G401 (cell line): ENCODE measurements around the gene NOP14. TPM values are rescaled to one million over a fixed set of nuclear protein-coding genes. Genes with fewer than 3 reads are reported as not detected.

Experiments used
- DNase-seq: peaks from one replicate; pipeline ENCODE4 v3.0.0-alpha.2; 2015; ENCODE audit warnings: low spot score
- in situ Hi-C: cut with HindIII; loops from 2 replicates; pipeline ENCODE4 v1.10.0; 2016; ENCODE audit warnings: low sequenced_read_pairs, mixed read lengths
- total RNA-seq: library from RNA; depleted of rRNA; stranded (reverse); fragments of >200 nt; shearing (Covaris generic); gene quantifications from 2 replicates; pipeline ENCODE4 v1.2.3, GENCODE V29; 2014

NOP14 gene
- total RNA-seq, 1 experiment from 2014 or later, result 55.4 TPM

DNA sequence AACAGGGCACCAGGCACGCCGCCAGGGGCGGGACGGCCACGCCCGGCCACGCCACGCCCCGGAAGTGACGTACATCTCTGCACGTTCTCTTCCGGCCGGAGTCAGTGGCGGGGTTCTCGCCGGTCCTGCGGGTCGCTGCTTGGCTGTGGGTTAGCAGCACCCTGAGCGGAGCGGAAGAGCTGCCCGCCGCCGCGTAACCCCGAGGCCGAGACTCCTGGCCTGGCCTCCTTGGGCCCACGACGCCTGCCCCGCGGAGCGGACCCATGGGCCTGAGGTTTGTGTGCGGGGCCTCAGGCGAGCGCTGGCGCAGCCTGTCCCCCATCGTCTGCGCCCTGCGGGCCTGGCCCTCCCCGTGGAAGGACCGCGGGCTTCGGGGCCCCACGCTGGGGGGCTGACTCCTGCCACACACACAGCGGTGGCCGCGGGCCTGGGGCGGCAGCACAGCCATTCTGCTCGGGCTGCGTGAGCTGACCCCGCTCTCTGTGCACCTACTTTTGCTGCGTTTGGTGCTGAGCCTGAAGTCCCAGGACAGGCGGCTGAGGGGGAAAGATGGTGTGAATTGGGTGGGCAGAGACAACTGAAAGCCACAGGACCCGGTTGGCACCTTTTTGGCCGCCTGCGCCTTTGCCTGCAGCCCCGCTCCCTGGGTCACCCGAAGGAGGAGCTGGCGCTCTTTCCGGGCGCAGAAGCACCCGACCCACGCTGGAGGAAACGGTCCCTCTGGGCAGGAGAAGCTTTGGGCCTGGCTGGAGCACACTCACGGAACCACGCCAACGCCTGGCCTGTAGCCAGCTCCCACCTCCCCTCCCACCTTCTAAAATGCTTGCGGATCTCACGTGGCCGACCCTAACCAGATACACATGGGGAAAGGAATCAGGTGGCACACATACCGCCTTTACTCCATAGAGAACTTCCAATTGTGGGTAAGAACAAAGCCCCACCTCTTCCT is 28.1 kb downstream of the NOP14 start:
- in situ Hi-C loops, result loop anchor here (5.0 kb wide), 1 partner anchor 93 kb away; the partner anchor contains the start of gene ADD1

DNA sequence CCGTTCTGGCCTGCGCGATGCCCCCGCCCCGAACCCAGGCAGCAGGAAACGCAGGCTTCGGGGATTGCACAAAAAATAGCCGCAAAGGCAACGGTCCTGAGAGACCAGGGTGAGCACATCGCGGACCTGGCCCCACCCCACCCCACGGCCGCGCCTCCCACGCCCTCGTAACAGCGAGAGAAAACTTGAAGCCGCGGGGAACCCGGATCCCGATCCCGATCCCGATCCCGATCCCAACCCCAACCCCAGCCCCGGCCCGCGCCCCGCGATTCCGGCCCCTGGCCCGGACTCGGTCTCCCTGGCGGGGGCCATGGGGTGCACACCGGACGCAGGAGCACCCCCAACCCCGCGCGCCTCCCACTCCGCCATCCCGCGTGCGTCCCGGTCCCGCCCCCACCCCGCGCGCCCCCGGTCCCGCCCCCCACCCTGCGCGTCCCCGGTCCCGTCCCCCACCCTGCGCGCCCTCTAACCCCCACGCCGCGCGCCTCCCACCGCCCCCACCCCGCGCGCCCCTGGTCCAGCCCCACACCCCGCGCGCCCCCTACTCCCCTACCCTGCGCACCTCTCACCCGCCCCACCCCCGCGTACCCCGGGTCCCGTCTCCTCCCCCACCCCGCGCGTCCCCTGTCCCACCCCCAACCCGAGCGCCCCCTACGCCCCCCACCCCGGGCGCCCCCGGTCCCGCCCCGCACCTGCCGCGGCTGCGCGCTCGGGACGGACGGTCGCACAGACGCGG is 29.0 kb downstream of the NOP14 start:
- DNase-seq, result no peak
- in situ Hi-C loops, result no loop called here

More for the DNA sequence above, 28.1 kb downstream of the NOP14 start:
- DNase-seq, result peak; percentile 86

DNA sequence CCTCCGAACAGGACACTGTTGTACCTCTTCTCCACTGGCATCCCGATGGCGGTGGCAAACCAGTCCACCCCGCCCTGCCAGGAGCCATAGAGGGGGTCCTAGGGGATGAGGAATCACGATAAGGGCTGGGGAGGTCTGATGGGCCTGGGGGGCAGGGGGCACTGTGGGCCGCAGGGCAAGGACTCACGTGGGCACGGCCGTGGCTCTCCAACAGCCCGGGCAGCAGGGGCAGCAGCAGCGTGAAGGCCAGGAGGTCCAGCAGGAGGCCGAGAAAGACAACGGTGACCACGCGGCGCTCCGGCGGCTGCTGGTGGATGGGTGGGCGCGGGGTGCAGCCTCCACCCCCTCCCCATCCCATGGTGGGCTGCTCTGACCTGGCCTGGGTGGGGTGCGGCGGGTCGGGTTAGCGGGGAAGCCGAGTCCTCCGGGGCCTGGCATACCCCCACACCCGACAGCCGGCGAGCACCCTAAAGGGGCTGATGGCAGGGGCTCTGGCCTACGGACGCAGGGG is 29.6 kb downstream of the NOP14 start:
- no peak for DNase-seq
- in situ Hi-C loops, result no loop called here

DNA sequence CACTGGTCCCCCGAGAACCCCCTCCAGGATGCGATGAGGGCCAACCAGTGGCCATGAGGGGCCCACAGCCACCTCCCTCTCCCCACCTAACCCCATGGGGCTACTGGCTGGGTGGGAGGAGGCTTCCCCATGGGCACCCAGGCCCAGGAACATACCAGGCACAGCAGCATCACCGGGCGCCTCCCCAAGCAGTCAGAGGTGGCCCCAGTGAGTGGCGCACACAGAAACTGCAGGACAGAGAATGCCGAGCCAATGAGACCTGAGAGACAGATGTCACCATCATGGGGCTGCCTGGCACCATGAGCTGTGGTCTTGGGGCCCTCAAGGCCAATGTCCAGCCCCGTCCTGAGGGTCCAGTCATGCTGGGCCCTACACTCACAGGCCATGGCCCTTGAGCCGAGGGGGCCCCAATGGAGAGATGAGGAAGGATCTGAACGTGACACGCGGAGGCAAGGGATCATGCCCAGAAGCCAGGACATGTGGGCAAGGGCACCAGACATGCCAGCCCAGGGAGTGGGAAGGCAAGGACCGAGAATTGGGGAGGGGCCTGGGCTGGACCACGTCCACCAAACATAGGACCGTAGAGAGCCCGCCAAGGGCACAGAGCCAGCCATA is 30.1 kb downstream of the NOP14 start:
- no peak for DNase-seq
- in situ Hi-C loops, result no loop called here

DNA sequence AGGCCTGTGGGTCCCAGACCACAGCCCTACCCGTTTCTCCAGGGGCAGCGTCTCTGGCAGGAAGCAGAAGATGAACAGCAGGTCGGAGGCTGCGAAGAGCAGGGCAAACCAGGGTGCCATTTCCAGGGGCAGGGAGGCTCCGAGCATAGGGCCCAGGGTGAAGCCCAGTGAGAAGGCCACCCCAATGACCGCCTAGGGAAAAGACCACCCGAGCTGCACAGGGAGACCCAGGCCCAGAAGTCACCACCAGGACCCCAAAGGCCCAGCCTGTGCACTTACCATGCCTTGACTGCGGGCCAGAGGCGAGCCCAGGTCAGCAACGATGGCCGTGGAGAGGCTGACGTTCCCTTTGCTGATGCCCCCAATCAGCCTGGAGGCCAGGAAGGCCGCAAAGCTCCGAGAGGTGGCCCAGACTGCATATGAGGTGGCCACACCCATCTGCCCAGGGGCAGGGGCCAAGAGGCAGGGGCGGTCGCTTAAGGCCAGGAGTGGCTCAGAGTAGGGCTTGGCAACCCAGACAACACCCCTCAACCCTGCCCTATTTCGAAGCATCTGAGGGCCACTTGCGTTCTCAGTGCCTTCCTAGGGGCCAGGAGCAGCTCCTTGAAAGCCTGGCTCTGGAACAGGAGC is 30.8 kb downstream of the NOP14 start:
- in situ Hi-C loops, result no loop called here
- DNase-seq, result no peak

DNA sequence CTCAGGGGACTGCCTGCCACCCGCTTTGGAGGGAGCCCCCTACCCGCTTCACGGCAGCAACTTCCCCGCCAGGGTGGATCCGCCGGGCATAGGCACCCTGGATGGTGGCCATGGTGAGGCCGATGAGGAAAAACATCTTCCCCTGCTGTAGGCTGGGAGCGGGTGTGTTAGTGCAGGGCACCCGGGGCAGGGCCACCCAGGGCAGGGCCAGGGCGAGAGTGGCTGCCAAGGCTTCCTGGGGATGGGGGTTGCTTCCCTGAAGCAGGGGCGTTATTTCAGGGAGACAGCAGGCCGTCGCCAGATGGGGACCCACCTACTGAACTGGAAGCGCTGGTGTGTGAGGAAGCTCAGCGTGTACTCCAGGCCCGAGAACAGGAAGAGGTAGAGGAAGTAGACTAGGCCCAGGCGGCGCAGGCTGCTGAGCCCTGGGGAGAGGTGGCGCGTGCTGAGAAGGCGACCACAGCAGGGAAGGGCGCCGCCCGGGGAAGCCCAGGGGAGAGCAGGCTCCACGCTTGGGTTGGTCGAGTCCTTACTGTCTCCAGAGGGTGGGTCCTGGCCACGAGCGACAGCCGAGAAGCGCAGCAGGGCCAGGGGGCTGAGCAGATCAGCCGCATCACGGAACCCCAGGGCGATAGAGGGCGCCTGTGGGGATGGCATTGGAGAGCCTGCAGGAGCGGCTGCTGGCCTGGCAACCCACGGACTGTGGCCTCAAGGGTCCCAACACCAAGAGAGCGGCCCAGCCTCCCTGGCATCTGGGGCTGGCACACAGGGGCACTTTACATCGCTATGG is 31.5 kb downstream of the NOP14 start:
- in situ Hi-C loops, result no loop called here
- DNase-seq, result no peak

DNA sequence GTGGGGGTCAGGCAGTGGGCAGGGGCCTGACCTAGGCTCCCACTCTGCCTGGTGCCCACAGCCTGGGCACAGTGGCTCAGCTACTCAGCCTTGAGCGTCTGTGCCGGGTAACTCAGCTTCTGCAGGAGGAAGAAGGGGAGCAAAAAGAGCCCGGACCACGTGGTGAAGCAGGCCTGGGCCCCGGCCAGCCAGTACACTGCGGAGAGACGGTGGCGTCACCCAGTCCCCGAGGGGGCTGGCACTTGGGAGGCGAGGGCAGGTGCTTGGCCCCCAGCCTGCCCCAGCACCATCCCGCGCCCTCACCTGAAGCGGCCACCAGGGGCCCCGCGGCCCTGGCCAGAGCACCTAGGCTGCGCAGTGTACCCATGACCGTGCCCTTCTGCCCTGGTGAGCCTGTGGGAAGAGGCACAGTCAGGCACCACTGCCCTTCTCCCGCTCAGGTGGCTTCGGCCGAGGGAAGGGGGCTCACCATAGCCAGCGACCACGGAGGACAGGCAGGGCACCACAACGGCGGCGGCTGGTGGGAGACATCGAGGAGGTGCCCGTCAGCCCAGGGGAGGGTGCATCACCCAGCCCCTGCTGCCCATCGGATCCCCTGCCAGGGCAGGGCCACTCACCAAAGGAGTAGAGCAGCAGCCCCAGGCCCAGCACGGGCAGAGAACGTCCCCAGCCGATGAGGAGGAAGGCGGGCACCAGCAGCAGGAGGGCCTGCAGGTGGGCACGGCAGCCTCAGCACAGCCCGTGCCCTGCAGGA is 32.3 kb downstream of the NOP14 start:
- in situ Hi-C loops, result no loop called here
- DNase-seq, result peak; percentile 64

DNA sequence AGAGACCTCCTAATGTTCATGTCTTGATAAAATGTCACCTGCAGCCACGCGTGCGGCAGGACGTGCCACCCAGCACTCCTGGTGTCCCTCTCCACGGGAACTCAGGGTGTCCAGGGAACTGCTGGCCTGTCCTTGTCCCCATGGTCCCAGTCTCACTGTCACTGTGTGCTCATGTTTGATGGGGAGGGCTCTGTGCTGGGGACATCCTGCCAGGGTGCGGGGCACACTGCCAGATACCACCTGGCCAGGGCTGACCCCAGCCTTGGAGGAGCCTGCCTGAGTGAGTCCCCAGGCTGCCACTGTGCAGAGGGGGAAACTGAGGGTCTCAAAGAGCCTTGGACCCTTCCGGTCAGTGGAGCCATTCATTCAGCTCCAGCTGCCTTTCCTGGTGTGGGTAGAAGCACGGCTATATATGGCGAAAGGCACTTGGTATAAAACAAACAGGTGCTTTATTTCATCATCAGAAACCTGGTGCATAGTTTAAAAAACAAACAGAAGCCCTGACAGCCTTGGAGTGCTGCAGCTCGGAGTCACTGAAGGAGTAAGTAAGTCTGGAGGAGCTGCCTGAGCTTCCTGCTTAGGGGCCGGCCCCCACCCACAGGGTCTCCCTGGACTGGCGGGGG is 33.0 kb downstream of the NOP14 start:
- no peak for DNase-seq
- in situ Hi-C loops, result no loop called here

DNA sequence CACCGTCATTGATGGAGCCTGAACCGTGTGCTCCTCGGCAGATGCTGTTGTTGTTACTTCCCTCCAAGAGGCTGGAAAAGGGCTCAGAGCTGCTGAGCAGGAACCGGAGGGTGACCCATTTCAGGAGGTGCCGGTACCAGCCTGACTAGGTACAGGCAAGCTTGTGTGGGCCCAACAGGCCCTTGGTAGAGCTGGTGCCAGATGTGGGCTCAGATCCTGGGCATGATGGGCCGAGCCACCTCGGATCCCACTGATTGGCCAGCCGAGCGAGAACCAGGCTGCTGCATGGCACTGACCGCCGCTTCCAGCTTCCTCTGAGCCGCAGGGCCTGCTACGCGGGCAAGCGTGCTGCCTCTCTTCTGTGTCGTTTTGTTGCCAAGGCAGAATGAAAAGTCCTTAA is 33.7 kb downstream of the NOP14 start:
- DNase-seq, result no peak
- in situ Hi-C loops, result no loop called here

DNA sequence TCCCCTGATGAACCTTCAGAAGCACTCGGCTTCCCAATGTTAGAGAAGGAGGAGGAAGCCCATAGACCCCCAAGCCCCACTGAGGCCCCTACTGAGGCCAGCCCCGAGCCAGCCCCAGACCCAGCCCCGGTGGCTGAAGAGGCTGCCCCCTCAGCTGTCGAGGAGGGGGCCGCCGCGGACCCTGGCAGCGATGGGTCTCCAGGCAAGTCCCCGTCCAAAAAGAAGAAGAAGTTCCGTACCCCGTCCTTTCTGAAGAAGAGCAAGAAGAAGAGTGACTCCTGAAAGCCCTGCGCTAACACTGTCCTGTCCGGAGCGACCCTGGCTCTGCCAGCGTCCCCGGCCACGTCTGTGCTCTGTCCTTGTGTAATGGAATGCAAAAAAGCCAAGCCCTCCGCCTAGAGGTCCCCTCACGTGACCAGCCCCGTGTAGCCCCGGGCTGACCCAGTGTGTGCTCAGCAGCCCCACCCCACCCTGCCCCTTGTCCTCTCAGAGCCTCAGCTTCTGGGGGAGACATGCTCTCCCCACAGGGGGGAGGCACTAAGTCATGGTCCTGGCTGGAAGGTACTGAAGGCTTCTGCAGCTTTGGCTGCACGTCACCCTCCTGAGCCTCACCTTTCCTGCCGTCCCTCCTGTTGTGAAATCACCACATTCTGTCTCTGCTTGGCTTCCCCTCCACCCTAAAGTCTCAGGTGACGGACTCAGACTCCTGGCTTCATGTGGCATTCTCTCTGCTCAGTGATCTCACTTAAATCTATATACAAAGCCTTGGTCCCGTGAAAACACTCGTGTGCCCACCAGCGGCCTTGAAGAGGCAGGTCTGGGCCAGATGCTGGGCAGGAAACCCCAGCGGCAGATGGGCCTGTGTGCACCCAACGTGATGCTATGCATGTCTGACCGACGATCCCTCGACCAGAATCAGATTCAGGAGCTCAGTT is 34.7 kb downstream of the NOP14 start:
- in situ Hi-C loops, result no loop called here
- DNase-seq, result no peak

DNA sequence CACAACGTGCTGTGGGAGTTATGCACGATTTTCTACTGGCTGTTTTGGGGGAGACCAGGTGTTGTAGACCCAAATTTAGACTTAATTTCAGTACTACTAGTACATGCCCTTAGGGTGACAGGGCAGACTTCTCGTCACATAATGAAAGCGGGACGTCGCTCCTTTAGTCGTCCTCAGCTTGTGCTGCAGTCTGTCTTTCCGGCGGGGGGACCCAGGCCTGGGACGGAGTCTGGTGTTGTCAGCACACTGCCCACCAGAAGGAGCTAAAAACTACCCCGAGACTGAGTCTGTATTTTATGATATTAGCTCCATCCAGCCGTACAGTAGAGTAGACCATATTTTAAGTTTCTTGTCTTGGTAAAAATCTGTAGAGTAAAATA is 35.5 kb downstream of the NOP14 start:
- in situ Hi-C loops, result no loop called here
- no peak for DNase-seq

DNA sequence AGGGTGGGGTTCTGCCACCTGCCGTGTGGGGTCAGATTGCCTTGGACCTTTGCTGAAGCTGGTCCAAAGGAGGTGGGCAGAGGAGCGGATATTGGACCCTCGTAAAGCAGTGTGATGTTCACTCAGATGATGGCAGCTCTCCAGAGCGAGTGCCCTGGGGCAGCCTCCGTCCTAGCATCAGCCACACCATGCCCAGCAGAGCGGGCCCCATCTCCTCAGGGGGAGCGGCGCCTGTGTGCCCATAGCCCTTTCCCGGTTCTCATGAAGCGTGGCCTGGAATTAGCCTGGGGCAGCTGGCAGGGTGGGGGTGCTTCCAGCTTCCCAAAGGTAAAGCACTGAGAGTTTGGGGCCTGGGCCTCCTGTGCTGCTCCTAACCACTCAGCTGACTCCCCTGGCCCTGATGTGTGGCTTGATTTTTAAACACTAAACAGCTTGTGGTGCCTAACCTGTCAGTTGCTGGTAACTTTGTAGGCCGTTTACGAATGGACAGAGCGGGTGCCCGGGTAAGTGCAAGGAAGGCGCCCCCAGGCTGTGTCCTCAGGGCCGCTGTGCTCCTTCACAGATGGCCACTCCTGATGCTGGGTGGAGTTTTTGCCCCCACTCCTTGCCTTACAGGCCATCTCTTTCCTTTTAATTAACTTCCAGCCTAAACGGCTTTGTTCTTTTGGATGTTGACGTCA is 36.0 kb downstream of the NOP14 start:
- DNase-seq, result no peak
- in situ Hi-C loops, result no loop called here

DNA sequence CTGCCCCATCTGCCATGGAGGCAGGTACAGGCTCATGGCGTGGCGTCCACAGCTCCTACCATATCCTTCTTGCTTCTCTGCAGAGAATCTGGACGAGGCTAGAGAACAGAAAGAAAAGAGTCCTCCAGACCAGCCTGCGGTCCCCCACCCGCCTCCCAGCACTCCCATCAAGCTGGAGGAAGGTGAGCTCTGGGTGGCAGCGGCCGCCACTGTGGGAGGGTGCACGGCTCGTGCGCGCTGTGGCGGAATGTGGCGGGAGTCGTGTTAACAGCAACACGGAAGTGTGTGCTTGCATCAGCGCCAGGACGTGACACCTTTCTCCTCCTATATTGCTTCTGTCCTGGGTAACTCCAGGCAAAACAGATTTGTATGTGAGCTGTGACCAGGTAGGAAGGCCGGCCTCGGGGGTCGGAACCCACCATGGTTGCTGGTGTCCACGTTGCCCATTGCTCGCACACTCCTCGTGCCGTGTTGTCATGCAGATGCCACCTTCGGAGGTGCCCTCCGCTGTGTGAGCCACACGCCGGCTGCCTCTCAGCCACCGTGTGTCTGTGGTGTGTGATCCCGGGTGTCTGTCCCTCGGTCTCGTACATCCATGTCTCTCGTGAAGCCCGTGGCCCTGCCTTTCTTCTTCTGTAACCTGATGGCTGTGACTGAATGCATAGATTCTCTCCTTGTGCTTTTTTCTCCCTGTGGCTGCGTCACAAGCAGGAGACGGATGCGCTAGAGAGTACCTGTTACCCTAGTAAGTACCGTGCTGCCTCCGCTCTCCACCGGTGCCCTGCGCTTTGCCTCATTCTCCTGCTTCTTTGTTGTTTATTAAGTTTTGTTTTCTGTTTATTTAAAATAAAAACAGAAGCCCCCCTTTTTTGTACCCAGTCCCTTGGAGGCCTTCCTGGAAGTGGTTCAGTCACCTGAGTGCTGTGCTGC is 37.0 kb downstream of the NOP14 start:
- no peak for DNase-seq
- in situ Hi-C loops, result no loop called here

DNA sequence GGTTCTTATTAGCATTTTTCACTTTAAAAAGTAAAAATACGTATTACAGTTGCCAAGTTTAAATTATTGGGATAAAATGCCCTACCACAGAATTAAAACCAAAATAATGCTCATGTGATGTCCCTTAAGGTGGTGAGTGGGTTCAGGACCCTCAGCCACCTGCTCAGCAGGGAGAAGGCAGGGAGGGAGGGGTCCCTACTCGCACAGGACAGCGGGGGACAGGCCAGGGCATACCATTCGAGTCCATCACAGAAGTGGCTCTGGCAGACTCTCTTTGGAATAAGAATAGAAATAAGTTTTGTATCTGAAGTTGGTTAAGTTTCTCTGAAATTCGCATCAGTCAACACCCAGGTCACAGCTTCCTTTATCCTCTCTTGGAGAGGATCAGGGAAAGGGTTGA is 37.7 kb downstream of the NOP14 start:
- in situ Hi-C loops, result no loop called here
- DNase-seq, result no peak

DNA sequence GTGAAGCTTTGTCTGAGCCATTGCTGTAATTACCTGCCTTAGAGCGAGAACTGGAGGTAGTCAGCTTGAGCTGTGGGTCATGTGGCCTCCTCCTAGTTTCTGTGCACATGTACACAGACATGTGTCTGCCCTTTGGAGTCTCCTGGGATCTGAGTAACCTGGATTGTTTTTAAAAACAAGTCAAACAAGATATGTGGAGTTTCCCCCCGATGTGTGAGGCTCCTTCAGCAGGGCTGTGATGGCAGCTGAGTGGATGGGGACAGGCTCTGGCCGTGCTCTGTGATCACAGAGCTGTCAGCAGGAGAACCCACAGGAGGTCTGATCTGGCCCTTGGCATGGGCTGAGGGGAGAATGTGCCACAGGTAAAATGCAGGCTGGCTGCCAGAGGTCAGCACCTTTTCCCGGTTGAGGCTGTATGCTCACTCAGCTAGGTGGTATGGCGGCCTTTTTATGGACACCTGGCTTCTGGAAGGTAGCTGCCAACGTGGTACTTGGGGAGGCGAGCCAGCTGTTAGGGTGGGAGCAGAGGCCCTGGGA is 38.4 kb downstream of the NOP14 start:
- DNase-seq, result peak; percentile 73
- in situ Hi-C loops, result loop anchor here (5.0 kb wide), 1 partner anchor 58 kb away; no protein-coding TSS in a partner anchor
